Measurements from ENCODE around the gene CTNNA1. TPM values are rescaled to one million over a fixed set of nuclear protein-coding genes. Genes with fewer than 3 reads are reported as not detected.

Gene CTNNA1
- total RNA-seq, 2 donors from 2014 or later, result 13.7 to 20.9 TPM

DNA sequence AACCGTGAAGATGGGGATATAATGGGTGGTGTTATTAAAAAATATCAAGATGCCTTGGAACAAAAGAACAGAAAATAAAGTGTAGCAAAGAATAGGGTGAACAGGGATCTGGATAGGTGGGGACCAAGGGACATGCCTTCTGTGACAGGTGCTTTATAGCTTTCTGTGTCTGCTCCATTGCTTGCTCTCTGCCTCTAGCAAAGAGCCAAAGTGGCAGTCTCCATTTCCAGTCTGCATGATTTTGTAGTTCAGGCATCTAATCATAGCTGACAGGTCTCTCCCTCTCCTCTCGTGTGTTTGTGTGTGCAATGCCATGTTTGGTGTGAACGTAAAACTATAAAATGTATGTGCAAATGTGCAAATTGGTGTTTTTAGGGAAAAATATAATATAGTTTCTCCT, 86.9 kb downstream of the CTNNA1 start:
- ATAC-seq, result no peak
- Mint-ChIP-seq H3K27me3 (peaks cover 7% of the 10 kb centered on the region), H3K27ac (no peak overlapping the region), H3K4me1 (no peaks in the 10 kb centered on the region), H3K4me3 (no peak overlapping the region), H3K36me3 (ENCODE audit: low read depth) (peaks cover 2% of the 10 kb centered on the region)
- DNase-seq, result no peak
- no peaks in the 10 kb centered on the region for H3K9me3 ChIP-seq (ENCODE audit: control insufficient read depth, low read length, poor library complexity, severe bottlenecking)

DNA sequence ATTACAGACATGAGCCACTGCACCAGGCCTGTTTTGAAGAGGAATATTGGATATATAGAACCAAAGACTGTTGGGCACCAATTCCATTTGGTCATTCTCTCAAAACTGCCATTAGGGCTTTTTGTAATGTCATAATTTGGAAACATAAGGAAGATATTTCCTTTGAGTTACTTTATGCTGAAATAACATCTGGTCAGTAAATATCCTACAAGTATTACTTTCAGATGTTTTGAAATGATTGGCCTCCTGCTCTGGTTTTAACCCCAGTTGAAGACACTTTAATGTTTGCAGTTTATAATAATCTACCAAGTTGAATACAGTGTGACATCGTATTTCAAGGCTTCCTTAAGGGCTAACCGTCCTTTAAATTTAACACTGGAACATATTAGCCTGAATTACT, 88.3 kb downstream of the CTNNA1 start:
- no peaks in the 10 kb centered on the region for H3K4me1 Mint-ChIP-seq
- H3K36me3 Mint-ChIP-seq (ENCODE audit: low read depth), result peaks cover 2% of the 10 kb centered on the region
- H3K27ac Mint-ChIP-seq, result no peak overlapping the region
- peaks cover 7% of the 10 kb centered on the region for H3K27me3 Mint-ChIP-seq
- DNase-seq, result no peak
- no peaks in the 10 kb centered on the region for H3K9me3 ChIP-seq (ENCODE audit: control insufficient read depth, low read length, poor library complexity, severe bottlenecking)
- no peak overlapping the region for H3K4me3 Mint-ChIP-seq
- no peak for ATAC-seq

DNA sequence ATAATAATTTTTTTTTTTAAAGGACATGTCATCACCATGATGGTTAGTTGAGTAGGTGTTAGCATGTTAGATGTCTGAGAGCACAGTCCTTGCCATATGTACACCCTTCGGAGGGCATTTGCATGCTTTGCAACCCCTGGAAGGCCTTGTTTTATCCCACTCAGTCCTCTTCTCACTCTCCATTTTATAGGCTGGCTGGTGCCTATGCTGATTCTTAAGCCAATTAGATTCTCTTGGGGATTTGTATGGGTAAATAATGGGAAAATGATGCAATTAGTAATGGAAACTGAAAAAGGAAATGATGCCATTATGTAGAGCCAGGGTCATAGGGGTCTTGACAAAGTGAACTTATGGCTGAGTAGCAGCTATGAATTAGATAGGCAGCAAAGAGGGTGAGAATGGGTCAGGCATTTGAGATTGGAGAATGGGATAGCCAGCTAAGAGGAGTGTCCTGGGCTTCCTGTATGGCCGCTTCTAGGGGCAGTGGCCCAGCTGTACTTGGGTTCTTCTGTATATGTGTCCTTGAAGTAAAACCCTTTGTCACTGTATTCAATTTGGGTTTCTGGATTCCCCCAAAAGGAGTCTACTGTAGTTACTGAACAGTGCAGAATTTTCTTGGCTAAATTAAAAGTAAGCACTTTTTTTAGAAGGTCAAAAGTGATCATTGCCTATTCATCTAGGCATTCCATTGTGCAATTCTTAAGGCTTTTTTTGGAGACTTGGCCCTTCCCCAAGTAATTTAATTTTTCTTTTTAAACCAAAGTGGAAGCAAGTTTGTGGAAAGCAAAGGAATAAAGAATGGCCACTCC, 90.3 kb downstream of the CTNNA1 start:
- Mint-ChIP-seq H3K4me3 (no peak overlapping the region), H3K27ac (no peak overlapping the region), H3K27me3 (peaks cover 7% of the 10 kb centered on the region), H3K4me1 (peaks cover 5% of the 10 kb centered on the region), H3K36me3 (ENCODE audit: low read depth) (peaks cover 2% of the 10 kb centered on the region)
- ATAC-seq, result no peak
- no peaks in the 10 kb centered on the region for H3K9me3 ChIP-seq (ENCODE audit: control insufficient read depth, low read length, poor library complexity, severe bottlenecking)
- no peak for DNase-seq

DNA sequence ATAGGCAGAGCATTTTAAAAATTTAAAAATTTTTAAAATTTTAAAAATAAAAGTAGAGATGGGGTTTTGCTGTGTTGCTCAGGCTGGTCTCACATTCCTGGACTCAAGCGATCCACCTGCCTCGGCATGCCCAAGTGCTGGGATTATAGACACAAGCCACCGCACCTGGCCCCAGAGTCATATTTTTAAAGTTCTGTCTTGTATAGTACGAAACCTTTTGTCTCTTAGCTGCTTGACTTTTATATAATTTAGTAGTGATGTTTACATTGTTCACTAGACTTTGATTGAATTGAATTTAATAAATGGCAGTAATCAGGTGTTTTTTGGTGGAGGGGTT, 90.9 kb downstream of the CTNNA1 start:
- ATAC-seq, result no peak
- Mint-ChIP-seq H3K36me3 (ENCODE audit: low read depth) (peaks cover 2% of the 10 kb centered on the region), H3K27ac (no peak overlapping the region), H3K27me3 (peaks cover 7% of the 10 kb centered on the region), H3K4me3 (no peak overlapping the region), H3K4me1 (peaks cover 8% of the 10 kb centered on the region)
- DNase-seq, result no peak
- no peaks in the 10 kb centered on the region for H3K9me3 ChIP-seq (ENCODE audit: control insufficient read depth, low read length, poor library complexity, severe bottlenecking)

DNA sequence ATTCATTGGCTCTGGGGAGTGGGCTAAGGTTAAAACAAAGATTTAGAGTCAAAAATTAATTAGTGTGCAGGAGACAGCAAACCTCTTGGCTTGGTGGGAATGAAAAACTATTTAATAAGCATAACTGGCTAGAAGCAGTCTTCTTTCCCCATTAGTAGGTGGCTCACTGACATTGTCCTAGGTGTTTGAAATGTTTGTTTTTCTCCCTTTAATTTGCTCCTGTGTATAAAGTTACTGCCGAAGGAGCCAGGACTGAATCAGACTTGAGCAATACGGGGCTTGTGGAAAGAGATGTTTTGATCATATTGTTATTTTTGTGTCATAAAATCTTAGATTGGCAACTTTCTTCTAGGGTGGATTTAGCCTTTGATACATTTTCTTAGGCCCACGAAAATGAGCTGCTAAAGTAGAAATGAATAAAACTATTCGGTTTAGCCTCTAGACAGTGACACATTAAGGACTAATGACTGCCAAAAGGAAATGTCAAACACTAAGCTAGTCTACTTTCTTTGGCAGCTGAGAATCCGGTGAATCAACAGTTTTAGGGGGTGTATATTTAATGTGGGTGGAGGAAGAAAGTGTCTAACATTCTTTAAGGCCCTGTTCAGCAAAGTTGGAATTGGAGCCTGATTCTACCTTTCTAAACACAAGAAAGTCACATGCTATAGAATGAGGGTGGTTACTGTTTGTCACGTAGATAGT, 91.7 kb downstream of the CTNNA1 start:
- ATAC-seq (no peak), DNase-seq (no peak)
- no peaks in the 10 kb centered on the region for H3K36me3 Mint-ChIP-seq (ENCODE audit: low read depth)
- H3K4me3 Mint-ChIP-seq, result no peak overlapping the region
- no peak overlapping the region for H3K27ac Mint-ChIP-seq
- H3K4me1 Mint-ChIP-seq, result peaks cover 10% of the 10 kb centered on the region
- no peaks in the 10 kb centered on the region for H3K27me3 Mint-ChIP-seq
- H3K9me3 ChIP-seq (ENCODE audit: control insufficient read depth, low read length, poor library complexity, severe bottlenecking), result no peaks in the 10 kb centered on the region

DNA sequence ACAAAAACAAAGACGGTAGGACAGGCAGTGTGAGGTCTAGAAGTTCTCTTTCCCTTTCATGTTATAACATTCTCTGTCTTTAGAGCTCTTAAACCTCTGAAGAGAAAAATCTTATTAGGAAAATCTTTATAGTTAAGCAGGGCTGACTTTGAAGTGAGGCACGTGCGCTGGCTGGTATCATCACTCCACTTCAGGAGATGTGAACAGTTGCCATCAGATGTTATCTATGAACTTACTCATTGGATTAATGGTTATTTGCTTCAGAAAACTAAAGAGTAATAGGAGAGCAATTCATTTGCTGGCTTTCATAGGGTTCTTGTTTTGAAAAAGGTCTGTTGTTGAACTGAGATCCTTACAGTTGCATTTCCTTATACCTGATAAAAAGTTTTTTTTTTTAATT, 96.2 kb downstream of the CTNNA1 start:
- no peak for DNase-seq
- no peak for ATAC-seq
- H3K9me3 ChIP-seq (ENCODE audit: control insufficient read depth, low read length, poor library complexity, severe bottlenecking), result no peaks in the 10 kb centered on the region
- Mint-ChIP-seq H3K4me1 (peaks cover 23% of the 10 kb centered on the region), H3K36me3 (ENCODE audit: low read depth) (peaks cover 2% of the 10 kb centered on the region), H3K27me3 (no peaks in the 10 kb centered on the region), H3K27ac (no peak overlapping the region), H3K4me3 (no peak overlapping the region)

DNA sequence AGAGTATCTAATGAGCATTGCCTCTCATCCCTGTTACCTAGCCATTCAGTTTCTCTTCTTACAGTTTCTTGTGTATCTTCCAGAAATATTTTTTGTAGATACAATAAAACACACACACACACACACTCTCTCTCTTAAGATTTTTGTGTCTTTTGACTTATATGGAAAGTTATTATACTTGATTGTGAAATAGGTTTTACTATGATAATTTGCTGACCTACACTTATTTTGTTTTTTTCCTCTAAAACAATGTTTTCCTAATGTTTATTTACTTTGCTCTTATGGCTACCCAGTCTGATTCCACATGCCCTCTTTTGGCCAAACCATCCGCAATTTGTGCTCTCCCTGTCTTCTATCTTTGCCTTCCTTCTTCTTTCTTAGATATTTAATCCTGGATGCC, 96.7 kb downstream of the CTNNA1 start:
- Mint-ChIP-seq H3K27ac (no peak overlapping the region), H3K4me3 (no peak overlapping the region), H3K4me1 (peaks cover 23% of the 10 kb centered on the region), H3K27me3 (no peaks in the 10 kb centered on the region), H3K36me3 (ENCODE audit: low read depth) (peaks cover 2% of the 10 kb centered on the region)
- DNase-seq (no peak), ATAC-seq (no peak)
- H3K9me3 ChIP-seq (ENCODE audit: control insufficient read depth, low read length, poor library complexity, severe bottlenecking), result no peaks in the 10 kb centered on the region

DNA sequence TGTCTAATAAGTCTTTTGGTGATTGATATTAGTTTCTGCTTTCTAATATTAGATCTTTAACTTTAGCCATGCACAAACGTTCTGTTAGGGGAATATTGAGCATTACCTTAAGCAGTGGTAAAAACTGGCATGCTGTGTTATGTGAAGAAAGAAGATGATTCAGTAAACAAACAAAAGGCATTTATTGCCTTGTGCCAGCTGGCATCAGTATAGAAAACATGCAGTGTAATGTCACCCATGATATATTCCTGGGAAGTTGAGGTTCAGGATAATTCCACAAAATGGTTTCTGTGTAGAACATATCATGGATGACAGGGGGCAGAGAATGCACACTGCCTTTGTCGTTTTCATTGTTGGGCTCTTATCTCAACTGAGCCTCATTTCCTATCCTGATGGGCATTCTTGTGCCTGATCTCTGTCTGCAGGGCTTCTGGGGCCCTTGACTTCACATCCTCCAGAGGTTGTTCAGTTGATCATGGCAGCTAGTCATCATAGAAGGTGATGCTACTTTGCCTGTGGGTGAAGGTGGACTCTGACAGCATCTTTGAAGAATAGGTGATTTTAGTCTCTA, 97.7 kb downstream of the CTNNA1 start:
- Mint-ChIP-seq H3K36me3 (ENCODE audit: low read depth) (peaks cover 2% of the 10 kb centered on the region), H3K4me1 (peaks cover 27% of the 10 kb centered on the region), H3K27me3 (no peaks in the 10 kb centered on the region), H3K27ac (no peak overlapping the region), H3K4me3 (no peak overlapping the region)
- H3K9me3 ChIP-seq (ENCODE audit: control insufficient read depth, low read length, poor library complexity, severe bottlenecking), result no peaks in the 10 kb centered on the region
- DNase-seq, result no peak
- no peak for ATAC-seq

DNA sequence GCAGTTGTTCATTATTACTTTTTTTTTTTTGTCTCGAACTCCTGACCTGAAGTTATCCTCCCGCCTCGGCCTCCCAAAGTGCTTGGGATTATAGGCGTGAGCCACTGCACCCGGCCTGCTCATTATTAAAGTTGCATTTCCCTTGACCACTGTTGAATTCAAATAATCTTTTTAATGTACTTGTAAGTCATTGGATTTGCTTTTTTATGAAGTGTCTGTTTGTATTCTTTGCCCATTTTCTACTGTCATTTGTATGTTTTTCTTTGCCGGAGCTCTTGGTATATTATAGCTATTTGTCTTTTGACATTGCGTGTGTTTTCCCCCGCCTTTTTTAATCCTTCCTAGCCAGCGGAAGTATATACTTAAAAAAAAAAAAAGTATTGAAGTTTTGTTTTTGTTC, 99.9 kb downstream of the CTNNA1 start:
- no peak for ATAC-seq
- H3K36me3 Mint-ChIP-seq (ENCODE audit: low read depth), result peaks cover 2% of the 10 kb centered on the region
- H3K4me3 Mint-ChIP-seq, result no peak overlapping the region
- H3K27ac Mint-ChIP-seq, result no peak overlapping the region
- no peaks in the 10 kb centered on the region for H3K27me3 Mint-ChIP-seq
- no peak for DNase-seq
- peaks cover 25% of the 10 kb centered on the region for H3K4me1 Mint-ChIP-seq
- H3K9me3 ChIP-seq (ENCODE audit: control insufficient read depth, low read length, poor library complexity, severe bottlenecking), result no peaks in the 10 kb centered on the region

DNA sequence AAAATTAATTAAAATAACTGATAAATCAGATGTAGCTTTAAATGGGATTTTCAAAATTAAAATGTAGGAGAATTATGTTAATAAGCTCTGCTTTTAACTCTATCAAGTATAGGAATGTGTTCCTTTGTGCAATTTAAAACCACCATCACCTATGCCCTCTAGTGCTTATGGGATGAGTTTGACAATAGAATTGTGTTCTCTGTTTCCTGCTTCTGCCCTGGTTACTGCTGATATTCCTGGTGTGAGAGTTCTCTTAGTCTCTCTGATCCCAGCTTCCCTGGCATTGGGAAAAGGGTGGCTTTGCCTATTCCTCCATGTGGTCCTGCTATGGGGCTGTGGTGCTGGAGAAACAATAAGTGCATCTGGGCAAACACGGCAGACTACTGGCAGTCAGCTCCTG, 113.8 kb downstream of the CTNNA1 start:
- H3K27ac Mint-ChIP-seq, result no peak overlapping the region
- H3K4me1 Mint-ChIP-seq, result peaks cover 6% of the 10 kb centered on the region
- peaks cover 23% of the 10 kb centered on the region for H3K27me3 Mint-ChIP-seq
- no peaks in the 10 kb centered on the region for H3K9me3 ChIP-seq (ENCODE audit: control insufficient read depth, low read length, poor library complexity, severe bottlenecking)
- ATAC-seq (no peak), DNase-seq (no peak)
- H3K4me3 Mint-ChIP-seq, result no peak overlapping the region
- peaks cover 2% of the 10 kb centered on the region for H3K36me3 Mint-ChIP-seq (ENCODE audit: low read depth)

DNA sequence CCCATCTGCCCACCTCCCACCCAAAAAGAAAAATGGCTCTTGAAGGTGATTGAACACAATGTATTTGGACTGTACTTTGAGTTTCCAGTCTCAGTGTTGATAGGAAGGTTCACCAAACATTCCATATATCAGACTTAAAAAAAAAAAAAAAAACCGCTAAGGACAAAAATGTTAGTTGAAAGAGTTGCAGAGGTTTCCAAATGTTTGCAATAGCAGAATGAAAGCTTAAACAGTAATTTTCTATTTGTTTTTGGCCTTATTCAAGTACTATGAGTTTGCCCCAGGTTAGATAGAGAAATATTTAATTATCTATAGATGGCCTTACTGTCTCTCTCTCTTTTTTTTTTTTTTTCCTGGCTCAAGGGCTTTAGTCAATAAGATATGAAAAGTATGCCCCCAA, 115.8 kb downstream of the CTNNA1 start:
- ATAC-seq, result no peak

DNA sequence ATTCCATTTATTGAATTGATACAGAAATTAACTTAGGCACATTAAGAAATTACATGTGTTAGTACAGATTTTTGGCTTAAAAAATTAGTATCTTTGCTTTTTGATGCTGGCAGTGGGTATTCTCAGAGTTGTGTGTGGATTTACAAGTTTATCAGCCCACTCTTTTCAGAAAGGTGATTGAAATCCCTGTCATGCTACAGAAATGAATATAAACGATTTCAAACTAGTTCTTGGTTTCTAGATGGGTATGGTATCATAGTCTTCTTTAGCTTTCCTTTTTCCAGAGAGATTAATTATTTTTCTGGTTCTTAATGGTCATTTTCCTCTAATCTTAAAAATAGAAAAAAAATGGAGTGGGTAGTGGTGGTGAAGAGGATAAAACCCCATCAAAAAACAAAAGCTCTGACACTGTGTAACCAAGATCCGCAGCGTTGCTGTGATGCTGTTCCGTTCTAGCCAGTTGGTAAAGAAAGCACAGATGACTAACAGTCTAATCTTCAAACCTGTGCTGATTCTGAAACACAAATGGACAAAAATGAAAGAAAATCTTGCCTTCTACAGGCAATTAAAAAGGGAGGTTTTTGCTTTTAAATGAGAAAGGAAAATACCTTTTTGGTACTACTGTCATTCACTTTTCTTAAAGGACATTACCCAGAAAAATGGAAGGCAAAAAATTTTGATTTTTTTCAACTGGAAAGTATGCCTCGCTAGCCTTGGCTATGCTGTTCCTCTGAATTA, 116.7 kb downstream of the CTNNA1 start:
- H3K9me3 ChIP-seq (ENCODE audit: control insufficient read depth, low read length, poor library complexity, severe bottlenecking), result no peaks in the 10 kb centered on the region
- no peak overlapping the region for H3K27ac Mint-ChIP-seq
- H3K4me3 Mint-ChIP-seq, result no peak overlapping the region
- ATAC-seq, result no peak
- no peaks in the 10 kb centered on the region for H3K36me3 Mint-ChIP-seq (ENCODE audit: low read depth)
- no peak for DNase-seq
- peaks cover 38% of the 10 kb centered on the region for H3K27me3 Mint-ChIP-seq
- peaks cover 6% of the 10 kb centered on the region for H3K4me1 Mint-ChIP-seq

More for the DNA sequence above, 115.8 kb downstream of the CTNNA1 start:
- H3K27me3 Mint-ChIP-seq, result peaks cover 34% of the 10 kb centered on the region
- no peak overlapping the region for H3K27ac Mint-ChIP-seq
- no peaks in the 10 kb centered on the region for H3K36me3 Mint-ChIP-seq (ENCODE audit: low read depth)
- DNase-seq, result no peak
- H3K9me3 ChIP-seq (ENCODE audit: control insufficient read depth, low read length, poor library complexity, severe bottlenecking), result no peaks in the 10 kb centered on the region
- H3K4me1 Mint-ChIP-seq, result peaks cover 6% of the 10 kb centered on the region
- H3K4me3 Mint-ChIP-seq, result no peak overlapping the region

DNA sequence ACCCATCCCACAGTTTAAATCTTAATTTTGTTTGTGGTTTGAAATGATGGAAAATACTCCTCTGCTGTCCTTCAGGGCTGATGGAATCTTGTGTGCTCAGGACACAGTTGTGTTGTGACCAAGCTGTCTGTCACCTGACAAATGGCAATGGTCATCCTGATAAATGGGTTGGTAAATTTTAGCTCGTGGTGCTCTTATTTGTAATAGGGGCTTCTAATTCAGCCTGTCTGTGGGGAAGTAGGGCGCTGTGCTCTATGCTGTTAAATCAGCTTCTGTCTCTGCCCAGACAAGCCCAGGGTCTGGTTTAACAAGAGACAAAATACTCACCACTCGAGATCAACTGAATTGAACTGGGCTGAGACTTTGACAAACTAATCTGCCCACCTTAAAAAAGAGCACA, 117.4 kb downstream of the CTNNA1 start:
- no peak overlapping the region for H3K4me3 Mint-ChIP-seq
- no peaks in the 10 kb centered on the region for H3K9me3 ChIP-seq (ENCODE audit: control insufficient read depth, low read length, poor library complexity, severe bottlenecking)
- DNase-seq (no peak), ATAC-seq (no peak)
- no peaks in the 10 kb centered on the region for H3K36me3 Mint-ChIP-seq (ENCODE audit: low read depth)
- H3K27ac Mint-ChIP-seq, result no peak overlapping the region
- H3K4me1 Mint-ChIP-seq, result peaks cover 6% of the 10 kb centered on the region
- H3K27me3 Mint-ChIP-seq, result peaks cover 38% of the 10 kb centered on the region

Measured in T-helper 17 cell (primary cell).